Chondrocyte (in vitro differentiated cells): ENCODE results near the gene DMWD. TPM values are rescaled to one million over a fixed set of nuclear protein-coding genes. Genes with fewer than 3 reads are reported as not detected.
A peak's percentile ranks its signal among the peaks of the same experiment; 100 is the strongest.

ENCODE experiments used
- DNase-seq: peaks from one replicate; pipeline ENCODE4 v3.0.0; 2021; ENCODE audit warnings: mixed read lengths, low spot score
- H3K27ac Mint-ChIP-seq: one replicate; pipeline ENCODE4 v1.8.0; 2021; ENCODE audit warnings: mild to moderate bottlenecking, moderate library complexity, mixed read lengths; ENCODE audit not compliant: unreplicated experiment
- H3K27me3 Mint-ChIP-seq: 2 replicates; pipeline ENCODE4 v1.8.0; 2021; ENCODE audit warnings: low read depth, mixed read lengths
- H3K36me3 Mint-ChIP-seq: 2 replicates; pipeline ENCODE4 v1.8.0; 2021; ENCODE audit warnings: low read depth, mixed read lengths
- H3K4me1 Mint-ChIP-seq: 2 replicates; pipeline ENCODE4 v1.8.0; 2021; ENCODE audit warnings: low read depth, mild to moderate bottlenecking, mixed read lengths
- H3K4me3 Mint-ChIP-seq: one replicate; pipeline ENCODE4 v1.8.0; 2021; ENCODE audit warnings: mild to moderate bottlenecking, moderate library complexity, mixed read lengths; ENCODE audit not compliant: unreplicated experiment
- H3K9me3 Mint-ChIP-seq: 2 replicates; pipeline ENCODE4 v1.8.0; 2021; ENCODE audit warnings: low read depth, mixed read lengths
- CTCF ChIP-seq: fragments of 200-600 bp; sonication (generic); IDR thresholded peaks from 2 replicates; pipeline ENCODE4 v1.5.0; 2021; ENCODE audit warnings: antibody characterized with exemption, mild to moderate bottlenecking, moderate library complexity
- total RNA-seq: library from RNA; stranded (reverse); gene quantifications from 3 replicates; pipeline ENCODE4 v1.2.1, GENCODE V29; 2021

The DMWD gene
- total RNA-seq, 1 donor from 2014 or later: 77.6 TPM

- Mint-ChIP-seq H3K4me1 (peaks cover 24% of the 10 kb centered on the region), H3K27ac (no peak overlapping the region), H3K4me3 (no peak overlapping the region), H3K27me3 (no peaks in the 10 kb centered on the region), H3K9me3 (no peaks in the 10 kb centered on the region), H3K36me3 (peaks cover 26% of the 10 kb centered on the region)
- no peak for TF ChIP-seq CTCF
- DNase-seq: no peak
Measured at GRCh38 chr19:45774765-45775164, 17.9 kb downstream of the DMWD start.

- H3K27me3 Mint-ChIP-seq: no peaks in the 10 kb centered on the region
- no peak for DNase-seq
- peak overlapping the region; percentile 66 for H3K27ac Mint-ChIP-seq
- H3K4me1 Mint-ChIP-seq: peaks cover 19% of the 10 kb centered on the region
- H3K9me3 Mint-ChIP-seq: no peaks in the 10 kb centered on the region
- no peak overlapping the region for H3K4me3 Mint-ChIP-seq
- peaks cover 18% of the 10 kb centered on the region for H3K36me3 Mint-ChIP-seq
- TF ChIP-seq CTCF: peak; percentile 7
Measured at GRCh38 chr19:45773384-45773783, 19.3 kb downstream of the DMWD start.

- TF ChIP-seq CTCF: no peak
- Mint-ChIP-seq H3K27me3 (no peaks in the 10 kb centered on the region), H3K9me3 (no peaks in the 10 kb centered on the region), H3K4me3 (no peak overlapping the region), H3K4me1 (peaks cover 19% of the 10 kb centered on the region), H3K27ac (peak overlapping the region; percentile 66), H3K36me3 (peaks cover 17% of the 10 kb centered on the region)
- DNase-seq: no peak
Measured at GRCh38 chr19:45772912-45773311, 19.7 kb downstream of the DMWD start.

- Mint-ChIP-seq H3K27ac (peak overlapping the region; percentile 50), H3K27me3 (no peaks in the 10 kb centered on the region), H3K9me3 (no peaks in the 10 kb centered on the region), H3K36me3 (peaks cover 13% of the 10 kb centered on the region), H3K4me1 (peaks cover 19% of the 10 kb centered on the region), H3K4me3 (no peak overlapping the region)
- DNase-seq: no peak
- TF ChIP-seq CTCF: no peak
Measured at GRCh38 chr19:45772130-45772840, 20.4 kb downstream of the DMWD start.

GRCh38 chr19:45771311-45771933, 21.2 kb downstream of the DMWD start:
- Mint-ChIP-seq H3K27ac (peak overlapping the region; percentile 95), H3K4me3 (peak overlapping the region; percentile 95), H3K27me3 (no peaks in the 10 kb centered on the region), H3K9me3 (no peaks in the 10 kb centered on the region), H3K36me3 (peaks cover 6% of the 10 kb centered on the region), H3K4me1 (peaks cover 19% of the 10 kb centered on the region)
- no peak for TF ChIP-seq CTCF
- DNase-seq: no peak
